Measurements from ENCODE around the gene FBXL7.
A peak's percentile ranks its signal among the peaks of the same experiment; 100 is the strongest.

FBXL7 gene
- 0 reads per million in 2 donors for total RNA-seq

DNA sequence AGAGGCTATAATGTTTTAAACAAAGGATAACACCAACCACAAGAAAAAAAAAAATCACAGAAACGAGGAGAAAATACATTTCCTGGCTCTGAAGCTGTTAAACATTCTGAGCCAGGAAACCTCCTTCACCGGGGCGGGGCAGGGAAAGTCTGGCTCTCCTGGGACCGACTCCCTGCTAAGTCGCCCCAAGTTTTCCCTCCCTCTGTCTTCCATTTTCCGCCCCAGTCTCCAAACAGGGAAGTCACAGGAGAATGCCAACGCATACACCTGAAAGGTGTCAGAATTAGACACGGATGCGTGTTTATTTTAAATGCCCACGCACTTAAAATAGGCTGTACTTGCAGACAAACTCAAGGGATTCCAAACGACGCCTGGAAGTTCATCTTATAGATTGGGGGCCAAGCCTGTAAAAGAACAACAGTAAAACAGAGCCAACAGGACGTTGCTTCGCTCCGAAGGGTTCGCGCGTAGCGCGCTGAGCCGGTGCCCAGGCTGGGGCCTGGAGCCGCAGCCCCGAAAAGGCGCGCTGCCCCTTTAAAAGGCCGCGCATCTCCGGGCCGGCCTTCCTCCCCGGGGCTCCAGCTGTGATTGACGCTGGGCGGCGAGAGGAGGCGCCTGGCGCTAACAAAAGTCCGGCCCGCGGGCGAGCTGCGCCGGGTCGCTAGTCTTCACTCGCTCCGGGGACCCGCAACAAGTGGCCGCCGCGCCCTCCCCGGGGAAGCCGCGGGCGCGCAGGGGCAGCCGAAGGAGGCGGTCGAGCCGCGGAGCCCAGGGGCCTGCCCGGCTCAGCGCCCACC, at the start of gene FBXL7:
Gene FBXL7, plus strand, starts transcription at position 653 of the 797 bp plus-strand sequence.
- no peak for DNase-seq

DNA sequence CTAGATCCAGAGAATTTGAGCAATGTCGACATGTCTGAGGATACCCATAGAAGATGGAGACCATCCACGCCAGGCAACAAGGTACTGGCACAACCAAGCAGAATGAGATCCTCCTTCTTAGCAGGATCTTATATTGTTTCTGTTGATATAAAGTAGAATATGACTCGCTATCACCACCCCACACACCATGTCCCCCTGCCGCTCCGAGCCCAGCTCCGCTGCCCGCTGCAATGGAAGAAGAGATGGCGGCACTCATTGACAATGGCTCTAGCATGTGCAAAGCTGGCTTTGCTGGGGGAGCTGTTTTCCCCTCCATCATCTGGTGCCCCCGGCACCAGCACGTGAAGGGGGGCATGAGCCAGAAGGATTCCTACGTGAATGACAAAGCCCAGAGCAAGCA, 49.5 kb upstream of the FBXL7 start:
- no peak for DNase-seq

DNA sequence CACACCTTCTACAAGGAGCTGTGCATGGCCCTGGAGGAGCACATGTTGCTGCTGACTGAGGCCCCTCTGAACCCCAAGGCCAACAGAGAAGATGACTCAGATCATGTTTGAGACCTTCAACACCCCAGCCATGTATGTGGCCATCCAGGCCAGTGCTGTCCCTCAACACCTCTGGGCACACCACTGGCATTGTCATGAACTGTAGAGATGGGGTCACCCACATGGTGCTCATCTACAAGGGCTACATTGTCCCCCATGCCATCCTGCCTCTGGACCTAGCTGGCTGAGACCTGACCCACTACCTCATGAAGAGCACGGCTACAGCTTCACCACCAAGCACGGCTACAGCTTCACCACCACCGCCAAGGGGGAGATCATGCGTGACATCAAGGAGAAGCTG, 49.0 kb upstream of the FBXL7 start:
- no peak for DNase-seq

GRCh38 chr5:15452030-15452429, 48.0 kb upstream of the FBXL7 start:
- DNase-seq, result no peak

DNA sequence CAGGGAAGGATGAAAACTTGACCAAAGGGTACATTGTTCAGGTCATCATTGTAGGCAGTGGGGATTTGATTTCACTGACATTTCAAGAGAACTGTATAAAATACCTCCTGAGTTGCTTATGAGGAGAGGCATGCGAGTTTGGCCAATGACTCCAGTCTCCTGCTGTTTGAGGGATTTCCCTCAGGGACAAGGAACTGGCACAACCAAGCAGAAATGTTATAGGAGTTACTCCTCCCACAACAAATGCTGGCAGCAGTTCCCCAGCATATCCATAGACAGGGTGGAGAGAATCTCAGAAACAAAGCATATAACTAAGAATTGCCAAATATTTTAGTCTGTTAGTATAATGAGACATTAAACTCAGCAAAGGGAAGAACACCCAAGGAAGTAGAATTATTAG, 47.2 kb upstream of the FBXL7 start:
- DNase-seq, result no peak

DNA sequence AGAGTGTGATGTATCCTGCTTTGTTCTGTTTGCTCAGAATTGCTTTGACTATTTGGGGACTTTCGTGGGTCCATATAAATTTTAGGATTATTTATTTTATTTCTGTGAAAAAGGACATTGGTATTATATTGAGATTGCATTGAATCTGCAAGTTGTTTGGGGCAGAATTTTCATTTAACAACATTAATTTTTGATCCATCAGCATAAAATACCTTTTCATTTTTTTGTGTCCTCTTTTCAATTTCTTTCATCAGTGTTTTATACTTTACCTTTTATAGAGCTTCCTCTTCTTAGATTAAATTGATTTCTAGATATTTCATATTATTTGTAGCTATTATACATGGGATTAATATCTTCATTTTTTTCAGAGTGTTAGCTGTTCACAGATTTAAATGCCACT, 40.8 kb upstream of the FBXL7 start:
- no peak for DNase-seq

GRCh38 chr5:15463231-15463980, 36.6 kb upstream of the FBXL7 start:
- DNase-seq, result no peak

DNA sequence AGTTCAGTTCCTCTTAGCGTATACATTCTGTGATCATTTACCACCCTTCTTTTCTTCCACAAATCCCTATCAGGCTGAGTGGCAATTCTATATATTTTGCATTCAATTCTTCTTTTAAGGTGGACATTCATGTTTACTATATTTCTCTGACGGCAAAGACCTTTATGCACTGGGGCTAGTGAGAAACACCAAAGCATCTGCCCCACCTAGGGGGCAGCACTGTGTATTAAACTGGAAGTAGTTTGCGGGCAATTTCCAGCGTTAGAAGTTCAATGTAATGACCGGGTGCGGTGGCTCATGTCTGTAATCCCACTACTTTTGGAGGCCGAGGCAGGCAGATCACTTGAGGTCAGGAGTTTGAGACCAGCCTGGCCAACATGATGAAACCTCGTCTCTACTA, 27.9 kb upstream of the FBXL7 start:
- no peak for DNase-seq

- no peak for DNase-seq
These were observed 25.7 kb upstream of the FBXL7 start for GRCh38 chr5:15474143-15474719.

- DNase-seq, result no peak
These were observed 24.6 kb upstream of the FBXL7 start for GRCh38 chr5:15475367-15475766.

DNA sequence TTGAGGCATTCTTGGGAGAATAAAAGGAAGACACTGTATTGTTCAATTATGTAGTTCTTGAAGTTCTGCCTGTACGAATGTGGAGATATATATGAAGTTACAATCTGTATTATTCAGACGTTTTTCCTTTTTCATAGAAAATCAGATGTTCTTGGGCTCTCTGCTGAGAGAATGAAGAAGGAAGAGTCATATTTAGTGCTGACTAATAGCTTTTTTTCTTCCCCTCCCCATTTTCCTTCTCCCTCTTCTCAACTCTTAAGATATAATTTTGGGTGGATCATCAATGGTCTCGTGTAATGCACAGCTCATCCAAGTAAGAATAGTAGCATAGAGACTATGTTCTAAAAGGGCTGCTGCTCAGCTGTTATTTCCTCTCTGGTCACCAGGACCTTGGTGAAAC, 23.0 kb upstream of the FBXL7 start:
- DNase-seq, result no peak

DNA sequence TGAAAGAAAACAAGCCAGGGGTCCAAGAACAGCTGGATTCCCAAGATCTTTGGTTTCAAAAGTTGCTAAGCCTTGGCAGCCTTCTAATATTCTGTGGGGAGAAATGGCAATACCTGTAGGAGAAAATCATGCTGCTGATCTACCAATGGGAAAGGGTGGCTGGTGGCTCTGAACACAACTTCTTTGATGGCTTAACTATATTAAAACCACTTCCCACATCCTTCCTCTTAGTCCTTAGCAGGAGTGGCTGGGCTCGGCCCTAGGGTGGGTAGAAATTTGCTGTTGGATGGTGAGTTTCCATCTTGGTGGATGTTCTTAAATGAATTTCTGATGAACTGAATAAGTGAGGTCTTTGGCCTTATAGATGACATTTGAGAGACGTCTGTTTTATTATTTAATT, 19.5 kb upstream of the FBXL7 start:
- DNase-seq, result no peak

- no peak for DNase-seq
These were observed 16.5 kb upstream of the FBXL7 start for GRCh38 chr5:15483351-15484097.

DNA sequence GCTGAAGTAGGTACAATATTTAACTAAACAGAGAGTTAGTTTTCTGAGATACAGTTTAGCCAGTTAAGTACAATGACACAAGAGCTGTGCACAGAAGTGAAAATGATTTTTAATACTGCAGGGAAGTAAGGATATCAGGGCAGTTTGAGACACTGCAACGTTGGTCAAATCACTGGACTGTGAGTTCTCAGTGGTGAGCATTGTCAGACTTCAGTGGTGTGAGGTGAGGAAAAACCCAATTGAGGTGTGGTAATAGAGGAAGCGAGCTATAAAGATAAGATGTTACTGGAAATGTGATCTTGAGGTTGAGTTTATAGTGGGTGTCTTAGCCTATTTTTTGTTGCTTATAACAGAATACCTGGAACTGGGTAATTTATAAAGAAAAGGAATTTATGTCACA, 12.8 kb upstream of the FBXL7 start:
- DNase-seq, result no peak

- no peak for DNase-seq
These were observed 10.3 kb upstream of the FBXL7 start for GRCh38 chr5:15489571-15490235.

GRCh38 chr5:15492545-15492944, 7.4 kb upstream of the FBXL7 start:
- DNase-seq, result no peak

GRCh38 chr5:15493501-15493900, 6.5 kb upstream of the FBXL7 start:
- DNase-seq, result no peak

- DNase-seq, result no peak
These were observed 5.0 kb upstream of the FBXL7 start for GRCh38 chr5:15495026-15495425.

- DNase-seq, result no peak
These were observed 3.1 kb upstream of the FBXL7 start for GRCh38 chr5:15496886-15497285.

GRCh38 chr5:15500325-15501001, 483 bp downstream of the FBXL7 start:
- peak; percentile 9 for DNase-seq

DNA sequence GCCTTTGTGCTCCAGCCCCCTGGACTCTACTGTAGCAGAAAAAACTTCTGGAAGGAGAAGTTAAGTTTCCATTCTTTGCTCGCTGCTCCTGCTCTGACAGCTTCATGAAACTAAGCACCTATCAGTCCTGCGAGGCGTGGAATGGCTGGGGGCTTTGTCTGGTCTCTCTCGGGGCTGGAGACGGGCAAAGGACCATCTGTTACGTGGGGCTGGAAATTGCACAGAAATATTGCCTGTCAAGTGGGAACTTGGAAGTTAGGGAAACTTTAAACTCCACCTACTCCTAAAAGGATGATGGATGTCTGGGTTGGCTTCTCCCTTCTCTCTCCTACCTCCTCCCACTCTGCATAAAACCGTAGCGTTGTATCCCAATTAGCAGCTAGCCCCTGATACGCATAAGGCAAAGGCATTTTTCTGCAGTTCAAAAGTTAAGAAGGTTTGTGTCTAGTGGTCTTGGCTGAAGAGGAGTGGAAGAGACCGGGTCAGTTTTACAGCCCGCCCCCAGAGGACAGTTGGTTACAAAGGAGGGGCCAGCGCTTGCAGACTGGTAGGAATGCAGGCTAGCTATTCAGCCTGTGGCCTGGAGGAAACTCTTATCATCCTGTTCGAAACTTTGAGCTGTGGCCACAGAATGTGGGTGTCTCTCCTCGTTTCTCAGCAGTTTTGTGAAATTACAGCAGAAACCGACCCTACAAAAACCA, 1.3 kb downstream of the FBXL7 start:
- no peak for DNase-seq
